GM18907 (cell line): ENCODE results near the gene S100A10.

Source experiments
- ATAC-seq: cut with Tn5 transposase; IDR thresholded peaks from one replicate; pipeline ENCODE4 v1.9.1; 2021; ENCODE audit warnings: mild to moderate bottlenecking, moderate library complexity; ENCODE audit not compliant: unreplicated experiment

The S100A10 gene

GRCh38 chr1:151966061-151966460 is 27.6 kb downstream of the S100A10 start:
- no peak for ATAC-seq

- ATAC-seq = no peak
Measured at GRCh38 chr1:151964510-151964909, 29.1 kb downstream of the S100A10 start.

- ATAC-seq = no peak
Measured at GRCh38 chr1:151963288-151963687, 30.4 kb downstream of the S100A10 start.

GRCh38 chr1:151961833-151962232 is 31.8 kb downstream of the S100A10 start:
- ATAC-seq = no peak

- ATAC-seq = no peak
Measured at GRCh38 chr1:151960780-151961513, 32.7 kb downstream of the S100A10 start.

GRCh38 chr1:151958959-151959358 is 34.7 kb downstream of the S100A10 start:
- ATAC-seq = no peak

- ATAC-seq = no peak
Measured at GRCh38 chr1:151956957-151957497, 36.6 kb downstream of the S100A10 start.

- no peak for ATAC-seq
Measured at GRCh38 chr1:151953409-151954094, 40.1 kb downstream of the S100A10 start.

- no peak for ATAC-seq
Measured at GRCh38 chr1:151952811-151953210, 40.8 kb downstream of the S100A10 start.

- no peak for ATAC-seq
Measured at GRCh38 chr1:151949371-151950193, 44.1 kb downstream of the S100A10 start.

GRCh38 chr1:151948506-151948905 is 45.2 kb downstream of the S100A10 start:
- ATAC-seq = no peak

- no peak for ATAC-seq
Measured at GRCh38 chr1:151947140-151947539, 46.5 kb downstream of the S100A10 start.

GRCh38 chr1:151945725-151946722 is 47.6 kb downstream of the S100A10 start:
- no peak for ATAC-seq

- no peak for ATAC-seq
Measured at GRCh38 chr1:151944857-151945575, 48.6 kb downstream of the S100A10 start.

GRCh38 chr1:151944126-151944856 is 49.4 kb downstream of the S100A10 start:
- no peak for ATAC-seq

- ATAC-seq = no peak
Measured at GRCh38 chr1:151943591-151943990, 50.1 kb downstream of the S100A10 start.

- no peak for ATAC-seq
Measured at GRCh38 chr1:151942882-151943281, 50.8 kb downstream of the S100A10 start.

- ATAC-seq = no peak
Measured at GRCh38 chr1:151940541-151940940, 53.1 kb downstream of the S100A10 start.

- no peak for ATAC-seq
Measured at GRCh38 chr1:151939779-151940178, 53.9 kb downstream of the S100A10 start.
